A549 (cell line): ENCODE data around the gene FOXB1. TPM values are rescaled to one million over a fixed set of nuclear protein-coding genes. Genes with fewer than 3 reads are reported as not detected.

Experiments used
- ATAC-seq, 2 experiments: fragments of 200-7000 bp in 1 of 2; fragments of >200 bp in 1 of 2; cut with Nextera tagmentation in 1 of 2; cut with Tn5 transposase in 1 of 2; 3 replicates each; pipeline versions ENCODE4 v1.8.0 to v1.9.1; 2018 to 2020; ENCODE audit warnings: mild to moderate bottlenecking in 1 of 2, moderate library complexity in 1 of 2
- CTCF ChIA-PET: fragments of 300-600 bp; sonication (Branson Sonifier 250); formaldehyde crosslinking; extraction: SDS; loops from one replicate; lab custom pipeline; 2021; ENCODE audit warnings: antibody characterized with exemption, inconsistent platforms; lab: Yijun Ruan, JAX
- POLR2A ChIA-PET: fragments of 350-600 bp; formaldehyde crosslinking; extraction: SDS; loops from one replicate; lab custom pipeline; 2021; ENCODE audit warnings: antibody characterized with exemption, inconsistent platforms; lab: Yijun Ruan, JAX
- DNase-seq, 2 experiments: peaks; one replicate each; pipeline versions ENCODE4 v3.0.0 to v3.0.0-alpha.2; 2011 to 2016; ENCODE audit warnings: low read depth in 1 of 2, low spot score in 1 of 2
- FAIRE-seq: peaks from 2 replicates; lab custom pipeline; 2011; peaks lifted over from hg19 to GRCh38; lab: Jason Lieb, UNC
- H3K27ac ChIP-seq, 2 experiments: fragments of >200 bp; sonication (Bioruptor Twin); formaldehyde crosslinking; 3 replicates each; pipeline ENCODE4 v1.5.1; 2016 to 2017
- H3K4me1 ChIP-seq: fragments of >200 bp; sonication (Bioruptor Twin); formaldehyde crosslinking; 3 replicates; pipeline ENCODE4 v1.6.1; 2016
- H3K4me2 ChIP-seq: fragments of >200 bp; sonication (Bioruptor Twin); formaldehyde crosslinking; 3 replicates; pipeline ENCODE4 v1.6.1; 2016
- H3K4me3 ChIP-seq: fragments of >200 bp; sonication (Bioruptor Twin); formaldehyde crosslinking; 3 replicates; pipeline ENCODE4 v1.5.1; 2016
- H3K9me3 ChIP-seq: fragments of >200 bp; sonication (Bioruptor Twin); formaldehyde crosslinking; 3 replicates; pipeline ENCODE4 v1.6.1; 2016
- BHLHE40 ChIP-seq: IDR thresholded peaks from 2 replicates; pipeline ENCODE4 v1.6.1; 2012; ENCODE audit warnings: low read depth, low read length, inconsistent platforms
- CEBPB ChIP-seq, 2 experiments: fragments of >200 bp in 1 of 2; sonication (Bioruptor Twin) in 1 of 2; formaldehyde crosslinking in 1 of 2; IDR thresholded peaks; 2 replicates each; pipeline ENCODE4 v1.6.1; 2012 to 2016
- CHD4 ChIP-seq: fragments of 200-600 bp; sonication (generic); IDR thresholded peaks from 2 replicates; pipeline ENCODE4 v1.6.1; 2016; ENCODE audit warnings: antibody characterized with exemption, mild to moderate bottlenecking, borderline replicate concordance
- FOSB ChIP-seq: fragments of 250-450 bp; sonication (Bioruptor Pico); IDR thresholded peaks from 2 replicates; pipeline ENCODE4 v1.5.0; 2020; ENCODE audit warnings: mild to moderate bottlenecking, moderate library complexity
- FOSL2 ChIP-seq, 2 experiments: fragments of 450-650 bp in 1 of 2; fragments of >200 bp in 1 of 2; sonication (Bioruptor Twin) in 1 of 2; formaldehyde crosslinking; IDR thresholded peaks; 2 replicates each; pipeline versions ENCODE4 v1.5.0 to v1.6.1; 2016 to 2020; ENCODE audit warnings: mild to moderate bottlenecking in 1 of 2, moderate library complexity in 1 of 2
- HDAC2 ChIP-seq: fragments of 200-600 bp; sonication (generic); IDR thresholded peaks from 2 replicates; pipeline ENCODE4 v1.6.1; 2016
- HOXB5 ChIP-seq: fragments of 250-450 bp; sonication (Bioruptor Pico); IDR thresholded peaks from 2 replicates; pipeline ENCODE4 v1.5.0; 2020; ENCODE audit warnings: mild to moderate bottlenecking, moderate library complexity
- MAZ ChIP-seq: fragments of 150-350 bp; IDR thresholded peaks from 2 replicates; pipeline ENCODE4 v1.6.1; 2014; ENCODE audit warnings: antibody characterized with exemption, low read depth, low read length, borderline replicate concordance
- MYC ChIP-seq: IDR thresholded peaks from 2 replicates; pipeline ENCODE4 v1.6.1; 2012; ENCODE audit warnings: mild to moderate bottlenecking, inconsistent platforms, low read length, improper control_type of control experiment, borderline replicate concordance
- NPAS2 ChIP-seq: fragments of 250-450 bp; sonication (Bioruptor Pico); IDR thresholded peaks from 2 replicates; pipeline ENCODE4 v1.8.0; 2022; ENCODE audit warnings: mild to moderate bottlenecking, moderate library complexity, borderline replicate concordance
- NR3C1 ChIP-seq: fragments of >200 bp; sonication (Bioruptor Twin); formaldehyde crosslinking; IDR thresholded peaks from 3 replicates; pipeline ENCODE4 v1.6.1; 2017
- POLR2AphosphoS2 ChIP-seq: conservative IDR thresholded peaks from 2 replicates; pipeline ENCODE4 v1.6.1; 2012; ENCODE audit warnings: low read length, improper control_type of control experiment, inconsistent platforms
- RARB ChIP-seq: fragments of 250-450 bp; sonication (Bioruptor Pico); IDR thresholded peaks from 2 replicates; pipeline ENCODE4 v1.8.0; 2021; ENCODE audit warnings: mild to moderate bottlenecking, moderate library complexity
- RCOR1 ChIP-seq: fragments of 150-350 bp; IDR thresholded peaks from 2 replicates; pipeline ENCODE4 v1.6.1; 2014; ENCODE audit warnings: antibody characterized with exemption, low read length, low read depth
- RNF2 ChIP-seq: fragments of 200-600 bp; sonication (generic); IDR thresholded peaks from 2 replicates; pipeline ENCODE4 v1.6.1; 2016; ENCODE audit warnings: low read depth, mild to moderate bottlenecking, antibody characterized with exemption, moderate library complexity, borderline replicate concordance
- SREBF2 ChIP-seq: fragments of 450-650 bp; IDR thresholded peaks from 2 replicates; pipeline ENCODE4 v1.6.1; 2014; ENCODE audit warnings: mild to moderate bottlenecking, moderate library complexity
- TFCP2L1 ChIP-seq: fragments of 250-450 bp; sonication (Bioruptor Pico); IDR thresholded peaks from 2 replicates; pipeline ENCODE4 v1.5.0; 2021; ENCODE audit warnings: mild to moderate bottlenecking
- TP53 ChIP-seq: fragments of 250-450 bp; sonication (Bioruptor Pico); IDR thresholded peaks from 2 replicates; pipeline ENCODE4 v1.5.0; 2021; ENCODE audit warnings: mild to moderate bottlenecking, moderate library complexity
- USF2 ChIP-seq: fragments of 450-650 bp; IDR thresholded peaks from 2 replicates; pipeline ENCODE4 v1.6.1; 2014; ENCODE audit warnings: antibody characterized with exemption
- ZC3H11A ChIP-seq: fragments of 450-650 bp; IDR thresholded peaks from 2 replicates; pipeline ENCODE4 v1.6.1; 2014; ENCODE audit warnings: antibody characterized with exemption, mild to moderate bottlenecking
- WGBS: methylation state at CpG from one replicate; pipeline ENCODE4 v1.1.6; 2017; ENCODE audit errors: missing lambda C conversion rate; 5-methylcytosine and 5-hydroxymethylcytosine counted together
- polyA plus RNA-seq, 4 experiments: library from polyadenylated mRNA; depleted of rRNA in 3 of 4; stranded (reverse); fragments of >200 nt; fragmentation: RNase III in 1 of 4; extraction: RNeasy Plus Mini Kit Qiagen cat#74134 plus additional on column Dnase treatment in 1 of 4; gene quantifications; 2 replicates in 3 of 4; 3 replicates in 1 of 4; pipeline ENCODE4 v1.2.3, GENCODE V29; 2011 to 2017
- TF ChIP-seq, protein P1 (sequence below): fragments of 150-350 bp; IDR thresholded peaks from 2 replicates; pipeline ENCODE4 v1.6.1; 2014; ENCODE audit warnings: low read depth, mild to moderate bottlenecking, low read length
- TF ChIP-seq, protein P2 (sequence below): IDR thresholded peaks from 2 replicates; pipeline ENCODE4 v1.6.1; 2012
- TF ChIP-seq, protein P3 (sequence below): fragments of 250-450 bp; sonication (Bioruptor Pico); IDR thresholded peaks from 2 replicates; pipeline ENCODE4 v1.5.0; 2021; ENCODE audit warnings: mild to moderate bottlenecking, moderate library complexity, borderline replicate concordance

FOXB1 gene
- polyA plus RNA-seq, 2 of the 4 experiments (the other 2 are of a cell fraction) = not detected

DNA sequence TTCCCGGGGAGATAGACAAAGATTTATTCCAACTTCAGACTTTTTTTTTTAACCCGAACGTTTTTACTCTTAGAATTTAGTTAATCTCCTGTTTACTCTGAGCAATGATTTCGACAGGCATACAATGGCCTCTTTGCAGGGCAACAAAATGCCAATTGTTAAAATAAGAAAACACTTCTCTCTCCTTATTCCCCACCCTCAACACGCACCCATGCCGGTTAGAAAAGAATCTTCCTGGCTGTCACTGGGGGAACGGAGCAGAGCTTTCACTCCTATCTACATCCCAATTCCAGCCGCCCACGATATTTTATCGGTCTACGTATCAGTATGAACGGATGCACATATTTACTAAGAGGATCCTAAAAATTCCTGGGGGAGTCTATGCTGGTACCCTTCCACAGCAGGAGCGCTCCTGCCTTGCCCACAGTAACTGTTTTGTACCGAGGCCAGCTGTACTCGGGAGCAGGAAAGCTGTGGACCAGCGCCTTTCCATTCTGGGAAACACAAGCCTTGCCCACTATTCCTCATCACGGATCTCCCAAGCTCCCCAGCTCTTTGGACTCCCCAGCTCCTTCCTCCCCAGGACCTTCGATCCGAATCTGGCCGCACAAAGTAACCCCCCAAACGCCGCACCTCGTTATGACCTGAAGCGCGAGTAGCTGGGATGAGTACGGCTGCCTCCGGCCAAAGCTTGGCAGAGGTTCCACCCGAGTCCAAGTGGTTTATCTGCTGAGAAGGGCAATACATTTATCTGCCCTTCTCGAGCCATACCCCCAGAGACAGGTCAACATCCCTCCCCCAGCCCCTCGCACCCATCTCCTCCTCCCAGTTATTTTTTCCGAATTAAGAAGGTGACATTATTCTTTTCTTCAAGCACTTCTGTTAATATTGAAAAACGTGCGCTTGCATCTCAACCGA lies 2.2 kb upstream of the FOXB1 start:
- Histone ChIP-seq H3K4me3 (no peak overlapping the region), H3K27ac (no peak overlapping the region), H3K9me3 (no peaks in the 10 kb centered on the region), H3K4me2 (no peak overlapping the region), H3K4me1 (peaks cover 44% of the 10 kb centered on the region)
- ATAC-seq (no peak), FAIRE-seq (no peak), DNase-seq (no peak)
- POLR2A ChIA-PET = no interaction called here
- TF ChIP-seq RARB (CRISPR knock-in tag) = no peak
- no peak for TF ChIP-seq SREBF2
- TF ChIP-seq, protein P1, sequence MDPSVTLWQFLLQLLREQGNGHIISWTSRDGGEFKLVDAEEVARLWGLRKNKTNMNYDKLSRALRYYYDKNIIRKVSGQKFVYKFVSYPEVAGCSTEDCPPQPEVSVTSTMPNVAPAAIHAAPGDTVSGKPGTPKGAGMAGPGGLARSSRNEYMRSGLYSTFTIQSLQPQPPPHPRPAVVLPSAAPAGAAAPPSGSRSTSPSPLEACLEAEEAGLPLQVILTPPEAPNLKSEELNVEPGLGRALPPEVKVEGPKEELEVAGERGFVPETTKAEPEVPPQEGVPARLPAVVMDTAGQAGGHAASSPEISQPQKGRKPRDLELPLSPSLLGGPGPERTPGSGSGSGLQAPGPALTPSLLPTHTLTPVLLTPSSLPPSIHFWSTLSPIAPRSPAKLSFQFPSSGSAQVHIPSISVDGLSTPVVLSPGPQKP = no peak
- no peak for TF ChIP-seq FOSB (CRISPR knock-in tag)
- TF ChIP-seq, protein P2, sequence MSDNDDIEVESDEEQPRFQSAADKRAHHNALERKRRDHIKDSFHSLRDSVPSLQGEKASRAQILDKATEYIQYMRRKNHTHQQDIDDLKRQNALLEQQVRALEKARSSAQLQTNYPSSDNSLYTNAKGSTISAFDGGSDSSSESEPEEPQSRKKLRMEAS = no peak
- TF ChIP-seq NR3C1 = no peak
- TF ChIP-seq HDAC2 = no peak
- no peak for TF ChIP-seq BHLHE40
- WGBS = 39% methylated on average over 34 of the region's 34 CpGs
- CTCF ChIA-PET = no interaction called here

- TF ChIP-seq POLR2AphosphoS2 (no peak), CHD4 (no peak), NPAS2 (CRISPR knock-in tag) (no peak), USF2 (no peak), TFCP2L1 (CRISPR knock-in tag) (no peak), MYC (no peak), HOXB5 (no peak), RCOR1 (no peak), FOSL2 (IDR thresholded peaks at IDR 0.05) (no peak), FOSL2 (CRISPR knock-in tag; IDR thresholded peaks at IDR 0.05) (no peak), SREBF2 (no peak), CEBPB (IDR thresholded peaks at IDR 0.05) (no peak), BHLHE40 (no peak), TP53 (CRISPR knock-in tag) (no peak), RNF2 (no peak), MAZ (no peak), ZC3H11A (no peak)
- TF ChIP-seq, protein P3, sequence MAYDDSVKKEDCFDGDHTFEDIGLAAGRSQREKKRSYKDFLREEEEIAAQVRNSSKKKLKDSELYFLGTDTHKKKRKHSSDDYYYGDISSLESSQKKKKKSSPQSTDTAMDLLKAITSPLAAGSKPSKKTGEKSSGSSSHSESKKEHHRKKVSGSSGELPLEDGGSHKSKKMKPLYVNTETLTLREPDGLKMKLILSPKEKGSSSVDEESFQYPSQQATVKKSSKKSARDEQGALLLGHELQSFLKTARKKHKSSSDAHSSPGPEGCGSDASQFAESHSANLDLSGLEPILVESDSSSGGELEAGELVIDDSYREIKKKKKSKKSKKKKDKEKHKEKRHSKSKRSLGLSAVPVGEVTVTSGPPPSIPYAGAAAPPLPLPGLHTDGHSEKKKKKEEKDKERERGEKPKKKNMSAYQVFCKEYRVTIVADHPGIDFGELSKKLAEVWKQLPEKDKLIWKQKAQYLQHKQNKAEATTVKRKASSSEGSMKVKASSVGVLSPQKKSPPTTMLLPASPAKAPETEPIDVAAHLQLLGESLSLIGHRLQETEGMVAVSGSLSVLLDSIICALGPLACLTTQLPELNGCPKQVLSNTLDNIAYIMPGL = no peak
- no peak overlapping the region for H3K27ac ChIP-seq
- ChIA-PET POLR2A (no interaction called here), CTCF (no interaction called here)
- H3K9me3 ChIP-seq = no peaks in the 10 kb centered on the region
- H3K4me1 ChIP-seq = peaks cover 39% of the 10 kb centered on the region
- no peak overlapping the region for H3K4me2 ChIP-seq
- ATAC-seq (no peak), DNase-seq (no peak), FAIRE-seq (no peak)
- 40% methylated on average over 26 of the region's 26 CpGs for WGBS
- H3K4me3 ChIP-seq = no peak overlapping the region
Observed at GRCh38 chr15:60002528-60003218, 1.4 kb upstream of the FOXB1 start.
